ENCODE results near the gene BLTP2. TPM values are rescaled to one million over a fixed set of nuclear protein-coding genes. Genes with fewer than 3 reads are reported as not detected.

Gene BLTP2
- total RNA-seq, 4 donors from 2014 or later: 117 to 120 (median 118) TPM

- H3K27ac ChIP-seq: no peak overlapping the region
- in situ Hi-C loops (cut with MboI; ENCODE audit: low pct_ligation_motif_present in 1 of 4, low pct_unique_long_range_greater_than_20kb in 1 of 4, low sequenced_read_pairs in 3 of 4) (no loop called here), intact Hi-C loops (cut with DNase I; ENCODE audit: low total_unique reads) (no loop called here)
- TF ChIP-seq POLR2A (IDR thresholded peaks at IDR 0.05) (no peak), EP300 (IDR thresholded peaks at IDR 0.05; ENCODE audit: low read depth) (no peak), POLR2AphosphoS5 (IDR thresholded peaks at IDR 0.05) (no peak), CTCF (IDR thresholded peaks at IDR 0.05) (peak in 4 of 5 experiments; percentile 34 to 54 (median 40))
- H3K27me3 ChIP-seq: no peaks in the 10 kb centered on the region
- DNase-seq: peak; percentile 27
- H3K4me3 ChIP-seq: no peak overlapping the region
- H3K36me3 ChIP-seq: peaks cover 0 to 95% (median 48%) of the 10 kb centered on the region in 4 donors
- H3K4me1 ChIP-seq: no peaks in the 10 kb centered on the region
- H3K9me3 ChIP-seq: no peaks in the 10 kb centered on the region
- 33 to 79% methylated on average over 3 to 7 of the region's 7 CpGs for WGBS, 2 donors (ENCODE audit: low coverage in 1 of 2)
Observed at GRCh38 chr17:28675980-28676379, 31.0 kb upstream of the BLTP2 start.

- in situ Hi-C loops (cut with MboI; ENCODE audit: low pct_ligation_motif_present in 1 of 4, low pct_unique_long_range_greater_than_20kb in 1 of 4, low sequenced_read_pairs in 3 of 4): no loop called here
- Histone ChIP-seq H3K36me3 (peaks cover 0 to 92% (median 45%) of the 10 kb centered on the region in 4 donors), H3K27ac (no peak overlapping the region), H3K4me1 (no peaks in the 10 kb centered on the region), H3K4me3 (no peak overlapping the region), H3K9me3 (no peaks in the 10 kb centered on the region), H3K27me3 (no peaks in the 10 kb centered on the region)
- TF ChIP-seq EP300 (IDR thresholded peaks at IDR 0.05; ENCODE audit: low read depth) (no peak), CTCF (IDR thresholded peaks at IDR 0.05) (no peak), POLR2AphosphoS5 (IDR thresholded peaks at IDR 0.05) (no peak), POLR2A (IDR thresholded peaks at IDR 0.05) (no peak)
- WGBS, 2 donors (ENCODE audit: low coverage in 1 of 2): 84 to 100% methylated on average over 1 to 3 of the region's 3 CpGs
- DNase-seq: no peak
- intact Hi-C loops (cut with DNase I; ENCODE audit: low total_unique reads): no loop called here
Observed at GRCh38 chr17:28675490-28675889, 30.5 kb upstream of the BLTP2 start.

GRCh38 chr17:28669918-28670317 is 25.0 kb upstream of the BLTP2 start:
- Histone ChIP-seq H3K4me1 (peaks cover 0 to 13% (median 0%) of the 10 kb centered on the region in 4 donors), H3K27me3 (no peaks in the 10 kb centered on the region), H3K4me3 (no peak overlapping the region), H3K27ac (no peak overlapping the region), H3K9me3 (no peaks in the 10 kb centered on the region), H3K36me3 (peaks cover 0 to 39% (median 18%) of the 10 kb centered on the region in 4 donors)
- no peak for DNase-seq
- intact Hi-C loops (cut with DNase I; ENCODE audit: low total_unique reads): no loop called here
- WGBS, 2 donors (ENCODE audit: low coverage in 1 of 2): 81% methylated on average over 1 of the region's 1 CpG; no CpG with 5 or more reads in 1 of the 2 donors
- in situ Hi-C loops (cut with MboI; ENCODE audit: low pct_ligation_motif_present in 1 of 4, low pct_unique_long_range_greater_than_20kb in 1 of 4, low sequenced_read_pairs in 3 of 4): no loop called here
- TF ChIP-seq POLR2AphosphoS5 (IDR thresholded peaks at IDR 0.05) (no peak), CTCF (IDR thresholded peaks at IDR 0.05) (no peak), EP300 (IDR thresholded peaks at IDR 0.05; ENCODE audit: low read depth) (no peak)

GRCh38 chr17:28667870-28668269 is 22.9 kb upstream of the BLTP2 start:
- DNase-seq: no peak
- H3K9me3 ChIP-seq: no peaks in the 10 kb centered on the region
- H3K4me1 ChIP-seq: peaks cover 7 to 30% (median 12%) of the 10 kb centered on the region in 4 donors
- TF ChIP-seq POLR2AphosphoS5 (IDR thresholded peaks at IDR 0.05) (no peak), POLR2A (IDR thresholded peaks at IDR 0.05) (no peak), CTCF (IDR thresholded peaks at IDR 0.05) (no peak), EP300 (IDR thresholded peaks at IDR 0.05; ENCODE audit: low read depth) (no peak)
- H3K27ac ChIP-seq: no peak overlapping the region
- no peaks in the 10 kb centered on the region for H3K27me3 ChIP-seq
- WGBS, 2 donors (ENCODE audit: low coverage in 1 of 2): 85 to 100% methylated on average over 1 of the region's 1 CpG
- peaks cover 0 to 18% (median 7%) of the 10 kb centered on the region in 4 donors for H3K36me3 ChIP-seq
- in situ Hi-C loops (cut with MboI; ENCODE audit: low pct_ligation_motif_present in 1 of 4, low pct_unique_long_range_greater_than_20kb in 1 of 4, low sequenced_read_pairs in 3 of 4) (no loop called here), intact Hi-C loops (cut with DNase I; ENCODE audit: low total_unique reads) (no loop called here)
- H3K4me3 ChIP-seq: no peak overlapping the region

Data from transverse colon (tissue), 4 donors.